K562 (cell line): ENCODE data around the gene LRRC74B. TPM values are rescaled to one million over a fixed set of nuclear protein-coding genes. Genes with fewer than 3 reads are reported as not detected.

Experiments used
- ATF3 ChIP-seq, 2 experiments: fragments of 450-650 bp in 1 of 2; sonication (generic) in 1 of 2; formaldehyde crosslinking in 1 of 2; IDR thresholded peaks in 1 of 2; conservative IDR thresholded peaks in 1 of 2; 2 replicates each; pipeline versions ENCODE4 v1.6.1 to v1.8.1; 2016 to 2023; ENCODE audit warnings: mild to moderate bottlenecking in 2 of 2, moderate library complexity in 2 of 2, inconsistent platforms in 1 of 2, missing genetic modification reagents in 1 of 2
- DIDO1 ChIP-seq: fragments of 450-650 bp; IDR thresholded peaks from 2 replicates; pipeline ENCODE4 v1.6.1; 2016; ENCODE audit warnings: low read depth, missing biosample characterization, missing genetic modification characterization
- ELF1 ChIP-seq: fragments of 200-800 bp; sonication (Bioruptor generic); IDR thresholded peaks from 2 replicates; pipeline ENCODE4 v1.6.1; 2016; ENCODE audit warnings: missing genetic modification characterization, missing compliant biosample characterization
- GABPB2 ChIP-seq: fragments of 250-450 bp; sonication (Bioruptor Pico); conservative IDR thresholded peaks from 2 replicates; pipeline ENCODE4 v1.5.1; 2021; ENCODE audit warnings: mild to moderate bottlenecking
- GATAD2A ChIP-seq: fragments of 450-650 bp; IDR thresholded peaks from 2 replicates; pipeline ENCODE4 v1.6.1; 2017
- HCFC1 ChIP-seq: IDR thresholded peaks from 2 replicates; pipeline ENCODE4 v1.6.1; 2012; ENCODE audit warnings: low read depth, low read length, improper control_type of control experiment
- HMG20A ChIP-seq: fragments of 450-650 bp; formaldehyde crosslinking; conservative IDR thresholded peaks from 2 replicates; pipeline ENCODE4 v1.4.0; 2020; ENCODE audit warnings: mild to moderate bottlenecking, mixed read lengths
- IRF2 ChIP-seq: sonication (generic); formaldehyde crosslinking; IDR thresholded peaks from 2 replicates; pipeline ENCODE4 v1.8.1; 2022; ENCODE audit warnings: mild to moderate bottlenecking, missing genetic modification reagents
- KDM2B ChIP-seq: fragments of 250-450 bp; sonication (Bioruptor Pico); IDR thresholded peaks from 2 replicates; pipeline ENCODE4 v1.8.0; 2021; ENCODE audit warnings: mild to moderate bottlenecking, moderate library complexity
- MXI1 ChIP-seq: IDR thresholded peaks from 2 replicates; pipeline ENCODE4 v1.6.1; 2011; ENCODE audit warnings: low read depth, mild to moderate bottlenecking, improper control_type of control experiment, low read length
- PHTF2 ChIP-seq: fragments of 250-450 bp; sonication (Bioruptor Pico); IDR thresholded peaks from 2 replicates; pipeline ENCODE4 v1.5.0; 2021; ENCODE audit warnings: mild to moderate bottlenecking
- PURB ChIP-seq: sonication (generic); formaldehyde crosslinking; IDR thresholded peaks from 2 replicates; pipeline ENCODE4 v1.9.0; 2021; ENCODE audit warnings: low read depth, mild to moderate bottlenecking, missing genetic modification reagents
- RBM39 ChIP-seq: fragments of 200-400 bp; formaldehyde crosslinking; optimal IDR thresholded peaks from 2 replicates; pipeline ENCODE3; 2018; ENCODE audit warnings: low read depth, low read length
- SNRNP70 ChIP-seq: fragments of 200-400 bp; formaldehyde crosslinking; optimal IDR thresholded peaks from 2 replicates; pipeline ENCODE3; 2017; ENCODE audit warnings: low read depth, low read length
- U2AF2 ChIP-seq: fragments of 200-400 bp; formaldehyde crosslinking; optimal IDR thresholded peaks from 2 replicates; pipeline ENCODE3; 2017; ENCODE audit warnings: low read depth, mild to moderate bottlenecking, low read length
- ZBTB5 ChIP-seq: fragments of 450-650 bp; IDR thresholded peaks from 2 replicates; pipeline ENCODE4 v1.6.1; 2017; ENCODE audit warnings: antibody characterized with exemption
- ZC3H8 ChIP-seq: fragments of 450-650 bp; IDR thresholded peaks from 2 replicates; pipeline ENCODE4 v1.6.1; 2017
- ZFP36 ChIP-seq: fragments of 150-350 bp; IDR thresholded peaks from 2 replicates; pipeline ENCODE4 v1.6.1; 2018; ENCODE audit warnings: low read length, low read depth; ENCODE audit not compliant: partially characterized antibody
- ZNF384 ChIP-seq: IDR thresholded peaks from 2 replicates; pipeline ENCODE4 v1.6.1; 2012; ENCODE audit warnings: low read depth, low read length, improper control_type of control experiment
- polyA plus RNA-seq, 8 experiments: library from polyadenylated mRNA; depleted of rRNA in 4 of 8; stranded (reverse) in 5 of 8; unstranded in 3 of 8; fragments of >200 nt; fragmentation: Nextera tagmentation in 2 of 8; fragmentation: Illumina TruSeq in 1 of 8; extraction: Ambion mirVana in 2 of 8; extraction: Trizol in 1 of 8; gene quantifications; 2 replicates each; pipeline versions ENCODE4 v1.2.1 to v1.2.3, GENCODE V29; 2011 to 2014; ENCODE audit warnings: inconsistent platforms in 1 of 8, missing spikeins in 1 of 8
- total RNA-seq, 7 experiments: library from RNA; depleted of rRNA in 6 of 7; stranded (reverse); fragments of >200 nt in 6 of 7; fragmentation: Illumina TruSeq in 2 of 7; extraction: Trizol in 2 of 7; gene quantifications; 2 replicates each; pipeline versions ENCODE4 v1.2.1 to v1.2.3, GENCODE V29; 2011 to 2021; ENCODE audit warnings: low replicate concordance in 1 of 7
- TF ChIP-seq, protein P1 (sequence below): sonication (generic); formaldehyde crosslinking; IDR thresholded peaks from 2 replicates; pipeline ENCODE4 v1.8.0; 2023; ENCODE audit warnings: mild to moderate bottlenecking, missing genetic modification reagents
- TF ChIP-seq, protein P2 (sequence below): fragments of 200-800 bp; sonication (Bioruptor generic); IDR thresholded peaks from 2 replicates; pipeline ENCODE4 v1.6.1; 2017; ENCODE audit warnings: missing genetic modification characterization, missing compliant biosample characterization

The LRRC74B gene
- total and polyA plus RNA-seq, 9 of the 15 experiments (the other 6 are each of a cell fraction or from before 2014, with no cell fraction given), result not detected

DNA sequence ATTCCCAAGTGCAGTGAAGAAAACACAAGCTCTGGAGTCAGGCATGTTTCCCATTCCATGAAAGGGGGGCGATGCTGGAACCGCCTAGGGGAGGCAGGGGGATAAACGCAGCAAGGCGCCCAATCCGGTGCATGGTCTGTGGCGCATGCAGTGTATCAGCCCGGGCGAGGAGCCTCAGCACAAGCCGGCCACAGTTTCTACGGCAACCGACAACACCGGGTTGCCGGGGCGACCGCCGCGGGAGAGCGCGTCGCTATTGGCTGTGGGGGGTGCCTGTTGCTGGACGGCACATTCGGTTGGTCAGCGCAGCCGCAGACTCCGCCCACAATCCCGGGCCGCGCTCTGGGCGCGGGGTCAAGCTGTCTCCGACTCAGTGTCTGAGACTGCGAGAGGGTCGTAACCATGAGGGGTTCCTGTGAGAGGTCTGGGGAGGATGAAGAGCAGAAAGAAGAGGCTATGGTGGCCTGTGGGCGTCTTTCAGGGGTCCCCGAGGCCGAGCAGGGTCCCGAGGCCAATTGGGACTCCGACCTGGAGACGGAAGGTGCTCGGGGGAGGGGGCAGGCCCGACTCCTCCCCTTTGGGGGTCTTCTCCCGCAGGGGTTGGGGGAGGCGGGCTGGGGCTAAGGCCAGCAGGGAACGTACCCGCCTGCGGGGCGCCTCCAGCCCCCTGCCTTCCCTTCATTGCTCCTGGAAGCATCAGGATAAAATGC lies at the start of gene LRRC74B (continued):
- no peak for TF ChIP-seq ELF1 (tag)
- no peak for TF ChIP-seq ZC3H8
- TF ChIP-seq, protein P1, sequence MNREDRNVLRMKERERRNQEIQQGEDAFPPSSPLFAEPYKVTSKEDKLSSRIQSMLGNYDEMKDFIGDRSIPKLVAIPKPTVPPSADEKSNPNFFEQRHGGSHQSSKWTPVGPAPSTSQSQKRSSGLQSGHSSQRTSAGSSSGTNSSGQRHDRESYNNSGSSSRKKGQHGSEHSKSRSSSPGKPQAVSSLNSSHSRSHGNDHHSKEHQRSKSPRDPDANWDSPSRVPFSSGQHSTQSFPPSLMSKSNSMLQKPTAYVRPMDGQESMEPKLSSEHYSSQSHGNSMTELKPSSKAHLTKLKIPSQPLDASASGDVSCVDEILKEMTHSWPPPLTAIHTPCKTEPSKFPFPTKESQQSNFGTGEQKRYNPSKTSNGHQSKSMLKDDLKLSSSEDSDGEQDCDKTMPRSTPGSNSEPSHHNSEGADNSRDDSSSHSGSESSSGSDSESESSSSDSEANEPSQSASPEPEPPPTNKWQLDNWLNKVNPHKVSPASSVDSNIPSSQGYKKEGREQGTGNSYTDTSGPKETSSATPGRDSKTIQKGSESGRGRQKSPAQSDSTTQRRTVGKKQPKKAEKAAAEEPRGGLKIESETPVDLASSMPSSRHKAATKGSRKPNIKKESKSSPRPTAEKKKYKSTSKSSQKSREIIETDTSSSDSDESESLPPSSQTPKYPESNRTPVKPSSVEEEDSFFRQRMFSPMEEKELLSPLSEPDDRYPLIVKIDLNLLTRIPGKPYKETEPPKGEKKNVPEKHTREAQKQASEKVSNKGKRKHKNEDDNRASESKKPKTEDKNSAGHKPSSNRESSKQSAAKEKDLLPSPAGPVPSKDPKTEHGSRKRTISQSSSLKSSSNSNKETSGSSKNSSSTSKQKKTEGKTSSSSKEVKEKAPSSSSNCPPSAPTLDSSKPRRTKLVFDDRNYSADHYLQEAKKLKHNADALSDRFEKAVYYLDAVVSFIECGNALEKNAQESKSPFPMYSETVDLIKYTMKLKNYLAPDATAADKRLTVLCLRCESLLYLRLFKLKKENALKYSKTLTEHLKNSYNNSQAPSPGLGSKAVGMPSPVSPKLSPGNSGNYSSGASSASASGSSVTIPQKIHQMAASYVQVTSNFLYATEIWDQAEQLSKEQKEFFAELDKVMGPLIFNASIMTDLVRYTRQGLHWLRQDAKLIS (CRISPR knock-in tag), result no peak
- TF ChIP-seq MXI1, result peak; percentile 100
- TF ChIP-seq PURB (CRISPR knock-in tag), result no peak
- no peak for TF ChIP-seq HMG20A (CRISPR knock-in tag)
- TF ChIP-seq PHTF2, result no peak
- no peak for TF ChIP-seq ATF3 (IDR thresholded peaks at IDR 0.05)
- peak; percentile 40; the same call in 1 of the 2 replicates for TF ChIP-seq ATF3 (CRISPR knock-in tag; conservative IDR thresholded peaks at IDR 0.05)
- TF ChIP-seq ZNF384, result no peak; the same call in 1 of the 2 replicates
- no peak for TF ChIP-seq GATAD2A
- no peak for TF ChIP-seq SNRNP70
- peak; percentile 49; the same call in 1 of the 2 replicates for TF ChIP-seq HCFC1
- TF ChIP-seq ZBTB5, result no peak
- TF ChIP-seq IRF2 (CRISPR knock-in tag), result no peak
- TF ChIP-seq GABPB2 (CRISPR knock-in tag), result no peak; the same call in 1 of the 2 replicates
- TF ChIP-seq RBM39, result no peak
- TF ChIP-seq, protein P2, sequence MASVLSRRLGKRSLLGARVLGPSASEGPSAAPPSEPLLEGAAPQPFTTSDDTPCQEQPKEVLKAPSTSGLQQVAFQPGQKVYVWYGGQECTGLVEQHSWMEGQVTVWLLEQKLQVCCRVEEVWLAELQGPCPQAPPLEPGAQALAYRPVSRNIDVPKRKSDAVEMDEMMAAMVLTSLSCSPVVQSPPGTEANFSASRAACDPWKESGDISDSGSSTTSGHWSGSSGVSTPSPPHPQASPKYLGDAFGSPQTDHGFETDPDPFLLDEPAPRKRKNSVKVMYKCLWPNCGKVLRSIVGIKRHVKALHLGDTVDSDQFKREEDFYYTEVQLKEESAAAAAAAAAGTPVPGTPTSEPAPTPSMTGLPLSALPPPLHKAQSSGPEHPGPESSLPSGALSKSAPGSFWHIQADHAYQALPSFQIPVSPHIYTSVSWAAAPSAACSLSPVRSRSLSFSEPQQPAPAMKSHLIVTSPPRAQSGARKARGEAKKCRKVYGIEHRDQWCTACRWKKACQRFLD (CRISPR knock-in tag), result peak; percentile 88; the same call in 1 of the 2 replicates
- TF ChIP-seq DIDO1, result no peak
- TF ChIP-seq ZFP36, result no peak
- no peak for TF ChIP-seq KDM2B (CRISPR knock-in tag)
- no peak for TF ChIP-seq U2AF2
